IPS-15b (cell line): ENCODE data around the gene WDR82.

Experiments
- H3K27me3 ChIP-seq: one replicate; pipeline ENCODE4 v1.6.1; 2013; ENCODE audit warnings: low read length; ENCODE audit not compliant: control insufficient read depth, insufficient read depth
- H3K36me3 ChIP-seq: one replicate; pipeline ENCODE4 v1.6.1; 2013; ENCODE audit warnings: low read length; ENCODE audit not compliant: control insufficient read depth, insufficient read depth
- H3K4me1 ChIP-seq: one replicate; pipeline ENCODE4 v1.6.1; 2013; ENCODE audit warnings: mild to moderate bottlenecking, low read length; ENCODE audit not compliant: control insufficient read depth, insufficient read depth
- H3K4me3 ChIP-seq: one replicate; pipeline ENCODE4 v1.5.1; 2013; ENCODE audit warnings: low read depth, low read length
- H3K9ac ChIP-seq: one replicate; pipeline ENCODE4 v1.6.1; 2013; ENCODE audit warnings: low read depth, mild to moderate bottlenecking, low read length
- H3K9me3 ChIP-seq: one replicate; pipeline ENCODE4 v1.6.1; 2013; ENCODE audit warnings: mild to moderate bottlenecking, low read length; ENCODE audit not compliant: control insufficient read depth, insufficient read depth

The WDR82 gene

DNA sequence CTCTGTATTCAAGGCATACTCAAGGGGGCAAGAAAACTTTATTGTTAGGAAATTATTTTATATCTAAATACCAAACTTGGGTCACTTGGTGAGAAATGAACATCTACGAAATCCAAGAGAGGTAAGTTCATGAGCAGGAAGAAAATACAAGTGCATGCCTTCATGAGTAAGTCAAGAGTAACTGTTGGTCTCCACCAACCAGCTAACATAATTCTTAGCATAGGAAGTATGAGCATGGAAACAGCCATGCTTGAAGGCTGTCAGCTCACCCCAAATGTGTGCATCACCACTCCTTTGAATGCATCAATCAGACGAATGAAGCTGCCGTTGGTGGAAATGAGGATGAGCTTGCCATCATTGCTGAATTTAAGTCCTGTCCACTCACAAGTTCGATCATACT, 19.0 kb downstream of the WDR82 start:
- Histone ChIP-seq H3K9ac (no peak overlapping the region), H3K4me1 (no peaks in the 10 kb centered on the region), H3K36me3 (peaks cover 60% of the 10 kb centered on the region), H3K4me3 (no peak overlapping the region), H3K9me3 (no peaks in the 10 kb centered on the region), H3K27me3 (no peaks in the 10 kb centered on the region)

- Histone ChIP-seq H3K4me3 (no peak overlapping the region), H3K4me1 (no peaks in the 10 kb centered on the region), H3K36me3 (peaks cover 57% of the 10 kb centered on the region), H3K9me3 (no peaks in the 10 kb centered on the region), H3K27me3 (no peaks in the 10 kb centered on the region), H3K9ac (no peak overlapping the region)
These were observed 19.4 kb downstream of the WDR82 start for GRCh38 chr3:52259035-52259434.

GRCh38 chr3:52257911-52258310, 20.5 kb downstream of the WDR82 start:
- H3K27me3 ChIP-seq = no peaks in the 10 kb centered on the region
- no peak overlapping the region for H3K4me3 ChIP-seq
- no peaks in the 10 kb centered on the region for H3K4me1 ChIP-seq
- H3K9ac ChIP-seq = no peak overlapping the region
- no peaks in the 10 kb centered on the region for H3K9me3 ChIP-seq
- peaks cover 54% of the 10 kb centered on the region for H3K36me3 ChIP-seq

DNA sequence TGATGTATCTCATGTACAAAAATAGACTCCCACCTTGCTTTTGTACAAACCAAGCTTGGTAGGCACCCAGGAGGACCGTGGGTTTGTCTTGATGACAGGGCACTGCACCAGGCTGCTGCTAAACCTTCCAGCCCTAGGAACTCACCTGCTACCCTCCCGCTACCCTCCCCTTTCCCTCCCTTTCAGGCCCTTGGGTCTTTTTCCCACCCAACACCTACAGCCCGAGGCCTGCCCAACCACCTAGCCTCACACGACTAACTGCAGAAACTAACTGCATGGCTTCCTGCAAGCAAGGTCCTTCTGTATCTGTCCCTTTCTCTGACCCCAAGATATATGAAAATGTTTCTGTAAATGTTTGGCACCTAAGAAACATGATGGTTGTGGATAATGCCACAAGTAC, 21.8 kb downstream of the WDR82 start:
- no peak overlapping the region for H3K9ac ChIP-seq
- no peaks in the 10 kb centered on the region for H3K27me3 ChIP-seq
- H3K36me3 ChIP-seq = peaks cover 59% of the 10 kb centered on the region
- H3K4me3 ChIP-seq = no peak overlapping the region
- H3K4me1 ChIP-seq = no peaks in the 10 kb centered on the region
- no peaks in the 10 kb centered on the region for H3K9me3 ChIP-seq

GRCh38 chr3:52256159-52256558, 22.3 kb downstream of the WDR82 start:
- Histone ChIP-seq H3K4me1 (no peaks in the 10 kb centered on the region), H3K9ac (no peak overlapping the region), H3K9me3 (no peaks in the 10 kb centered on the region), H3K4me3 (no peak overlapping the region), H3K36me3 (peaks cover 60% of the 10 kb centered on the region), H3K27me3 (no peaks in the 10 kb centered on the region)

DNA sequence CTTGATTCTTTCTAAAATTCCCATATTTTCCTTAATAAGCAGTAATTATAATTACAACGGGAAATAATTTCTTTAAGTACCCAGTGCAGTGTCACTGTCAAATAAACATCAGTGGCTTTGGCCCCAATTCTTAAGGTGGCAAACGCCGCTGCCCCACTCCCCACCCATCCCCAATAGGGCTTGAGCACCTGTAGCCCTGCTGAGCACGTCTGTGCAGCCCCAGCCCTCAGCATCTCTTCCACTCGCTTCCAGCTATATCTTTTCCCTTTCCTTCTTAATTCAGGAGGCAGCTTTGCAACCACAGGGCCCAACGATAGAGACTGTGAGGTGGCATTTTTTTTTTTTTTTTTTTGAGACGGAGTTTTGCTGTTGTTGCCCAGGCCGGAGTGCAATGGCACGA, 23.8 kb downstream of the WDR82 start:
- Histone ChIP-seq H3K27me3 (no peaks in the 10 kb centered on the region), H3K9ac (no peak overlapping the region), H3K4me1 (no peaks in the 10 kb centered on the region), H3K36me3 (peaks cover 53% of the 10 kb centered on the region), H3K4me3 (no peak overlapping the region), H3K9me3 (no peaks in the 10 kb centered on the region)

DNA sequence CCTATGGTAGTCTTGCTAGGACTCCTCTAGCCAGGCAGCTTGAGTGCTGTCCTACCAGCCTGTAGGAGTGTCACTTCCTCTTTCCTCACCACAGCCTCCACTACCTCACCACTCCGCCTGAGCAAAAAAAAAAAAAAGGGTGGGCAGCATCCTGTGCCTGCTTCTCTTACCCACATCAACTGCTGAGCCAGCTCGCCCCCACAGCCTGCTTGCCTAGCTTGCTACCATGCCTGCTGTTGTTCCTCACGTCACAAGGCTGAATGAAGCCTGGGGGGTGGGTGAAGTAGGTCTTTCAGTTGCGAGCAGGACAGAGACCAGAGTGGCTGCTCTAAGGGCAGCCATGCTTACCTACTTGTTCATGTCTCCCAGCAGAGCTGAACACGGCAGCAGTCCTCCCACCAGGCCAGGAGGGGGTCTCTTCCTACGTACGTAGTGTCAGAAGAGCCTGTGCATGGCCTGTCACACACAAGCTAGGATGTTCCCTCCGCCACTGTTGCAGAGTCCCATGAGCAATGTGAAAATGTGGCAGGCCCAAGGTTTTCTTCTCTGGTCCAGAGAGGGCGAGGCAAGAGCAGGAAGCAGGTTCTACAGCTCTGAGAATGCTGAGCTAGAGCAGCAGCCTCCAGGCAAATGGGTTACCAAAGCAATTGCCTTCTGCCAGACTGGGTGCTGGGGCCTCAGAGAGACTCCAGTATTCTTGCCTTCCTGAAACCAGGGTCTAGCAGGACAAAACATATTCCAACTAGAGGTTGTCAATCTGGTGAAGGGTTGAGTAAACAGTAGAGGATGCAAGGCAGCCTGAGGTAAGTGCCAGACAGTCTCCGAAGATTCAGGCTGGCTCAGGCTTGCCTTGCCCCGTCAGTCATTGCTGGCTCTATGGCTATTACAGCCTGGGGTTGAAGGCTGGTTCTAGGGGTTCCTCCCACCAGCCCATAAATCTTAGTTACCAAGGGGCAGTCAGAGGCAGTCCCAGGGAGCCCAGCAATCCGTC, 24.8 kb downstream of the WDR82 start:
- Histone ChIP-seq H3K36me3 (peaks cover 53% of the 10 kb centered on the region), H3K27me3 (no peaks in the 10 kb centered on the region), H3K4me1 (no peaks in the 10 kb centered on the region), H3K4me3 (no peak overlapping the region), H3K9me3 (no peaks in the 10 kb centered on the region), H3K9ac (no peak overlapping the region)

DNA sequence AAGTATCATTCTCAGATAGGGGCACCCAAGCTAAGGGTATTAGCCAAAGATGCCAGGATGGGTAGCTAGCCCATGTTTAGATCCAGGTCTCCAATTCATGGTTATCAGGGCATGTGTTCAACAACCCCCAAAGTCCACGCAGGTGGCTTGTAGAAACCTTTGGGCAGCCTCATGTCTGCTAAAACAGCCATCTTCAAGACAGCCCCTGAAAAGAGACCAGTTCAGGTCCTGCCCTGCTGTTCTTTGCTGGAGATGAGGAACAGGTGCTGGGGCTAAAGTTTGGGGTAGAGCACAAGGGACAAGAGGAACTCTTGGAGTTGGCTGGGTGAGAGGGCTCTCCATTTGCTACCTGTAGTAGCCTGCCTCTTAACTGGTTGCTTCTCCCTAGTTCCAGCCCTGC, 28.3 kb downstream of the WDR82 start:
- H3K36me3 ChIP-seq = peaks cover 24% of the 10 kb centered on the region

DNA sequence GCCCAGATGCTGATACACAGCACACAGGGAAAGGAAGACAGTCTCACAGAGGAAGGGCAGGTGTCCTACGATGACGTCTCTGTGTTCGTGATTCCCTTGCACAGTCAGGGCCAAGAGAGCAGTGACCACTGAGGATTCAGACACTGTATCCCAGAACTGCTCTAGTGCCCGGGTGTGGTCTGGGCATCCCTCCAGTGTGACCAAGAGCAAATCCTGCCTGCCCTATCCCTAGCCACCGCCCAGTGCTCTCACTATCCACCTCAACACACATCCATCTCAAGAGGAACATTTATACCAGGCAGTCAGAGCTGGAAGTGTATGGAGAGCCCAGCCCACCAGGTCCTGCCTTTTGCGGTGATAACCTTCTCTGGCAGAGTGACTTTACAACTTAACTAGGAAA, 28.8 kb downstream of the WDR82 start:
- Histone ChIP-seq H3K36me3 (peaks cover 24% of the 10 kb centered on the region), H3K27me3 (peaks cover 18% of the 10 kb centered on the region), H3K9ac (no peak overlapping the region), H3K9me3 (no peaks in the 10 kb centered on the region), H3K4me3 (no peak overlapping the region), H3K4me1 (peaks cover 3% of the 10 kb centered on the region)

More for the DNA sequence above, 28.3 kb downstream of the WDR82 start:
- Histone ChIP-seq H3K9ac (no peak overlapping the region), H3K4me1 (peaks cover 3% of the 10 kb centered on the region), H3K4me3 (no peak overlapping the region), H3K27me3 (peaks cover 14% of the 10 kb centered on the region), H3K9me3 (no peaks in the 10 kb centered on the region)

DNA sequence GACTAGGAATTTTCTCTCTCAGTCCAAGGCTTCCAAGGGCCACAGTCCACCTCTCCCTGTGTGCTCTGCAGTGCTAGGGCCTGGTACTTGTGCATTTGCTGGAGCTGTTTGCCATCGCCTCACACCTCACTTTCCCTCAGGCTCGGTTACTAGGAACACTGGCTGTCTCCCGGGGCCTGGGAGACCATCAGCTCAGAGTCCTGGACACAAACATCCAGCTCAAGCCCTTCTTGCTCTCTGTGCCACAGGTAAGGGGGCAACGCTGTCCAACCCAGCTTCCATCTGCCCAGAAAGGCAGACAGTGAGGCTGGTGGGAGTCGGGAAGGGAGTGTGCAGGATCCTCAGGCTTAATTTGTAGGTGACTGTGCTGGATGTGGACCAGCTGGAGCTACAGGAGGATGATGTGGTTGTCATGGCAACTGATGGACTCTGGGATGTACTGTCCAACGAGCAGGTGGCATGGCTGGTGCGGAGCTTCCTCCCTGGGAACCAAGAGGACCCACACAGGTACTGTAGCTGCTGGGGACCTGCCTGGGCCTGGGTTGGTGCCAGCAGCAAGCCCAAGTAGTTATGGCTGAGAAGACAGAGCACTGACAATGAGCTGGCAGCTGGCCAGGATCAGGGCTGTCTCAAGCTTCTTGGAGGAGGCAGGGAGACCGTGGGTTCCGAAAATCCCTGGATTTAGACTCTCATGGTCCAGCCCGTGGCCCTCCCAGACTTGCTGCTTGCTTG, 29.5 kb downstream of the WDR82 start:
- Histone ChIP-seq H3K9ac (no peak overlapping the region), H3K4me1 (peaks cover 3% of the 10 kb centered on the region), H3K9me3 (no peaks in the 10 kb centered on the region), H3K4me3 (no peak overlapping the region), H3K36me3 (peaks cover 23% of the 10 kb centered on the region), H3K27me3 (peaks cover 25% of the 10 kb centered on the region)

DNA sequence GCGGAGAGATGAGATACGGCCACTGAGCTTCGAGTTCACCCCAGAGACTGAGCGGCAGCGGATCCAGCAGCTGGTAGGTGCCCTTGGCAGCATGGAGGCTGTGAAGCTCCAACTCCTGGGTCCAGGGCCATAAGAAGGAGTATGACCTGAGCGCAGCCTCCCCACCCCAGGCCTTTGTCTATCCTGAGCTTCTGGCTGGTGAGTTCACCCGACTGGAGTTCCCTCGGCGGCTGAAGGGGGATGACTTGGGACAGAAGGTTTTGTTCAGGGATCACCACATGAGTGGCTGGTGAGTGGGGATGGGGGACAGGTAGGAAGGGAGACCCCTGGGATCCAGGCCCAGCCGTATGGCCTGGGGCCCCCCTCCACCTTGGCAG, 30.3 kb downstream of the WDR82 start:
- Histone ChIP-seq H3K4me3 (no peak overlapping the region), H3K9ac (no peak overlapping the region), H3K36me3 (peaks cover 19% of the 10 kb centered on the region), H3K27me3 (peaks cover 29% of the 10 kb centered on the region), H3K9me3 (no peaks in the 10 kb centered on the region), H3K4me1 (peaks cover 3% of the 10 kb centered on the region)
